DND-41 (cell line): ENCODE data around the gene TAS2R60.

Experiments
- ATAC-seq: fragments of 200-7000 bp; cut with Tn5 transposase; 3 replicates; pipeline ENCODE4 v1.9.1; 2021; ENCODE audit warnings: low read depth; ENCODE audit not compliant: insufficient read depth
- DNase-seq: peaks from one replicate; pipeline ENCODE4 v3.0.0-alpha.2; 2020
- H2AFZ ChIP-seq: 2 replicates; pipeline ENCODE4 v1.6.0; 2012; ENCODE audit warnings: low read depth, low read length
- H3K27ac ChIP-seq: 2 replicates; pipeline ENCODE4 v1.5.1; 2012; ENCODE audit warnings: low read length, inconsistent platforms
- H3K27me3 ChIP-seq: fragments of 200-600 bp; sonication (generic); 2 replicates; pipeline ENCODE4 v1.6.0; 2012; ENCODE audit warnings: low read length, mild to moderate bottlenecking, inconsistent platforms; ENCODE audit not compliant: insufficient read depth, poor library complexity
- H3K36me3 ChIP-seq: 2 replicates; pipeline ENCODE4 v1.5.1; 2012; ENCODE audit warnings: low read length, inconsistent platforms; ENCODE audit not compliant: insufficient read depth
- H3K4me1 ChIP-seq: 2 replicates; pipeline ENCODE4 v1.5.1; 2012; ENCODE audit warnings: mild to moderate bottlenecking, low read length; ENCODE audit not compliant: insufficient read depth
- H3K4me2 ChIP-seq: 2 replicates; pipeline ENCODE4 v1.6.0; 2012; ENCODE audit warnings: mild to moderate bottlenecking, moderate library complexity, low read length, inconsistent platforms; ENCODE audit not compliant: insufficient read depth
- H3K4me3 ChIP-seq, 2 experiments: fragments of 200-600 bp in 1 of 2; shearing (Covaris generic) in 1 of 2; 2 replicates each; pipeline ENCODE4 v1.5.1; 2012 to 2016; ENCODE audit warnings: inconsistent platforms in 2 of 2, low read length in 2 of 2, mild to moderate bottlenecking in 2 of 2, low read depth in 1 of 2, moderate library complexity in 1 of 2
- H3K79me2 ChIP-seq: 2 replicates; pipeline ENCODE4 v1.6.0; 2012; ENCODE audit warnings: low read length, inconsistent platforms; ENCODE audit not compliant: insufficient read depth
- H3K9ac ChIP-seq: 2 replicates; pipeline ENCODE4 v1.6.0; 2012; ENCODE audit warnings: low read depth, mild to moderate bottlenecking, inconsistent platforms, low read length, moderate library complexity
- H3K9me3 ChIP-seq: 2 replicates; pipeline ENCODE4 v1.5.1; 2012; ENCODE audit warnings: low read length, moderate library complexity, mild to moderate bottlenecking, inconsistent platforms; ENCODE audit not compliant: insufficient read depth, severe bottlenecking
- H4K20me1 ChIP-seq: 2 replicates; pipeline ENCODE4 v1.6.0; 2012; ENCODE audit warnings: low read length; ENCODE audit not compliant: insufficient read depth
- EZH2 ChIP-seq: IDR thresholded peaks from 3 replicates; pipeline ENCODE4 v1.6.1; 2012; ENCODE audit warnings: borderline replicate concordance, low read depth, mild to moderate bottlenecking, moderate library complexity, low read length, inconsistent platforms; ENCODE audit not compliant: severe bottlenecking
- TF ChIP-seq, protein P1 (sequence below): IDR thresholded peaks from 2 replicates; pipeline ENCODE4 v1.5.1; 2012; ENCODE audit warnings: borderline replicate concordance, low read length, moderate library complexity, mild to moderate bottlenecking; ENCODE audit not compliant: poor library complexity, severe bottlenecking; ENCODE audit errors: extremely low read depth

The TAS2R60 gene

DNA sequence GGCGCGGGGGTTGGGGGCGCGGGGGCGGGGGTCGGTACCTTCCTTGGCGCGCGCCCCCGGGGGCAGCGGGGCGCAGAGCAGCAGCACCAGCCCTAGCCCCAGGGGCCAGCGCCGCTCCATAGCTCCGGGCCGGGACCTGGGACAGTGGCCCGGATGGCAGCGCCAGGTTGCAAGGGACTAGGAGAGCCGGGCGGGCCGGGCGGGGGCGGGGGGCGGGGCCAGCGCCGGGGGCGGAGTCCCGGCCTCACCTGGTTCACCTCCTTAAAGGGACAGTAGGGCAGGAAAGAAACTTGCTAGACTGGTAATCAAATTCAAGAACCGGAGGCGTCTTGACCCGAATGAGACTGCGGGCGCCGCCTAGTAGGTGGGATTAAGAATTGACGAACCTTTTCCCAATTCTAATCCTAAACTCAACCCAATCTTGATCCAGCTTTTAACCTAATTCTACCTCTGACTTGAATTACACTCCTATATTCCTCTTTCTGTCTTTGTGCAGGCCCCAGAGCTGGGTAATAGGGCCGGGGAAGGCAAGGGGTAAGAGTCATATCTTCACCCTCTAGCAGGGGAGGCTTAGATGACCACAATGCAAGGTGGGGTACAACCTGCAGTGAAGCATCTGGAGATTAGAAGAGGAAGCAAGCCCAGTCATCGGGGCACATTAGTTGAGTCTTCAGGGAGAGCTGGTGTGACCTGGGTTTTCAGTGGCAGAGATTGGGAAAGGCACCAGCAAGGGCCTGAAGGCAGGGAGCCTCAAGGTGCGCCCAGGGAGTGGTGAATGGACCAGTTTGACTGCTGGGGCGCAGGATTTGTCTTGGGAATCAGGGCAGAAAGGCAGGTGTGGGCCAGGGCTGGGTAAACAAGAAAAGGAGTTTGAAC is 34.3 kb upstream of the TAS2R60 start, which contains the start of gene EPHA1:
TSS of gene EPHA1 (minus strand) at position 171 of the 876 bp plus-strand sequence. CDS start at position 120, 51 bp downstream.
- H3K9me3 ChIP-seq = no peaks in the 10 kb centered on the region
- H3K79me2 ChIP-seq = no peaks in the 10 kb centered on the region
- no peak within 1 kb of the TSS; the same call in 1 of the 2 replicates for H3K27ac ChIP-seq
- H3K27me3 ChIP-seq = no peaks in the 10 kb centered on the region
- ATAC-seq (no peak), DNase-seq (no peak)
- peaks cover 18% of the 10 kb centered on the region for H3K4me1 ChIP-seq
- no peaks in the 10 kb centered on the region for H3K36me3 ChIP-seq
- TF ChIP-seq EZH2 = no peak
- TF ChIP-seq, protein P1, sequence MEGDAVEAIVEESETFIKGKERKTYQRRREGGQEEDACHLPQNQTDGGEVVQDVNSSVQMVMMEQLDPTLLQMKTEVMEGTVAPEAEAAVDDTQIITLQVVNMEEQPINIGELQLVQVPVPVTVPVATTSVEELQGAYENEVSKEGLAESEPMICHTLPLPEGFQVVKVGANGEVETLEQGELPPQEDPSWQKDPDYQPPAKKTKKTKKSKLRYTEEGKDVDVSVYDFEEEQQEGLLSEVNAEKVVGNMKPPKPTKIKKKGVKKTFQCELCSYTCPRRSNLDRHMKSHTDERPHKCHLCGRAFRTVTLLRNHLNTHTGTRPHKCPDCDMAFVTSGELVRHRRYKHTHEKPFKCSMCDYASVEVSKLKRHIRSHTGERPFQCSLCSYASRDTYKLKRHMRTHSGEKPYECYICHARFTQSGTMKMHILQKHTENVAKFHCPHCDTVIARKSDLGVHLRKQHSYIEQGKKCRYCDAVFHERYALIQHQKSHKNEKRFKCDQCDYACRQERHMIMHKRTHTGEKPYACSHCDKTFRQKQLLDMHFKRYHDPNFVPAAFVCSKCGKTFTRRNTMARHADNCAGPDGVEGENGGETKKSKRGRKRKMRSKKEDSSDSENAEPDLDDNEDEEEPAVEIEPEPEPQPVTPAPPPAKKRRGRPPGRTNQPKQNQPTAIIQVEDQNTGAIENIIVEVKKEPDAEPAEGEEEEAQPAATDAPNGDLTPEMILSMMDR = no peak
- no peak within 1 kb of the TSS for H3K9ac ChIP-seq
- no peaks in the 10 kb centered on the region for H4K20me1 ChIP-seq
- H2AFZ ChIP-seq = no peak within 1 kb of the TSS
- H3K4me2 ChIP-seq = peak within 1 kb of the TSS; percentile 35
- no peak within 1 kb of the TSS for H3K4me3 ChIP-seq

DNA sequence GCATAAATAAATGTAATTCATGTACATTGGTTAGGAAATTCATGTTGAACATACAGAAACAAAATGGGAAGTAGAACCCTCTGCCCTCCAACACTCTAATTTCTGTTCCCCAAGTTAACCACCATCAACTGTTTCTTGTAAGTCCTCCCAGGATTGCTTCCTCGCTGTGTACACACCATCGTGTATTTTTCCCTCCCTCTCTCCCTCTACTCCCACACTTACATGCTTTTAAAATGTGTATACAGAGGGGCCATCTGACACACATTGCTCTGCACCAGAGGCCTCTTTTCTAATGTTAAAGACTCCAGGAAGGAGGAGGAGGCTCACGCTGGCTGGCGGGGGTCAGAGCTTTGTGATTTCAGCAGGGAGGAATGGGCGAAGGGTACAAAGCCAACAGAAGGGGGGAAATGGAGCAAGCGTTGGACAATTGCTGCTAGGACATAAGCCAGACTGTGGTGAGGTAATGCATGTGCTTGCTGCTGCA is 32.7 kb upstream of the TAS2R60 start:
- Histone ChIP-seq H2AFZ (no peak overlapping the region), H3K27me3 (no peaks in the 10 kb centered on the region), H3K4me1 (peaks cover 18% of the 10 kb centered on the region), H3K79me2 (no peaks in the 10 kb centered on the region), H3K9me3 (no peaks in the 10 kb centered on the region), H3K4me3 (no peak overlapping the region), H3K9ac (no peak overlapping the region), H4K20me1 (no peaks in the 10 kb centered on the region), H3K4me2 (no peak overlapping the region), H3K36me3 (no peaks in the 10 kb centered on the region), H3K27ac (no peak overlapping the region)
- TF ChIP-seq, protein P1 = no peak
- no peak for TF ChIP-seq EZH2
- DNase-seq (no peak), ATAC-seq (no peak)

DNA sequence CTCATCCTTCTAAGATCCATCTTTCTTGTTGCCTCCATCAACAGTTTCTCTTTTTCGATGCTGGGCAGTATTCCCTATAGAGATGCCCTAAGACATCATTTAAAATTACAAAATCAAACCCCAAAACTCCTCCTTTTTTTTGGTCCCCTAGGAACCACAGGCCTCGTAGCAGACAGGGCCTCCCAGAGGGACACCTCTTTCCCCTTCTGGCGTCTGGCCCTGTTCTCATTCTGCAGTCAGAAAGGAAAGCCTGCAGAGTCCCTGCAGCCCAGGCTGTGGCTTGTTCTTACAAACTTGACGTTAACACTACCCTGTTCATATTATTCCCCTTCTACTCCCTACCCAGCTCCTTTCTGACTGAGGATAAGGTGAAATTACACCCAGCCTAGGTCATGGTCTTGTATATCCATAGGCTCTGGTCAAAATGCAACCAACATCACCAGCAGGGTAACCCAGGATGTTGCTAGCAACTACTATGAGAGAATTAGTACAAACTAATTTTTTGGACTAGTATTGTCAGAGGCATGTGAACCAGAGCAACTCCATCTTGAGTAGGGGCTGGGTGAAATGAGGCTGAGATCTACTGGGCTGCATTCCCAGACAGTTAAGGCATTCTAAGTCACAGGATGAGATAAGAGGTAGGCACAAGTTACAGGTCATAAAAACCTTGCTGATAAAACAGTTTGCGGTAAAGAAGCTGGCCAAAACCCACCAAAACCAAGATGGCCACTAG is 31.1 kb upstream of the TAS2R60 start:
- H3K27me3 ChIP-seq = no peaks in the 10 kb centered on the region
- H3K36me3 ChIP-seq = no peaks in the 10 kb centered on the region
- H3K4me3 ChIP-seq = no peak overlapping the region
- DNase-seq = no peak
- H3K4me1 ChIP-seq = peaks cover 13% of the 10 kb centered on the region
- ATAC-seq = no peak
- H3K4me2 ChIP-seq = no peak overlapping the region
- no peak overlapping the region for H3K27ac ChIP-seq
- TF ChIP-seq EZH2 = no peak
- TF ChIP-seq, protein P1 = no peak
- H4K20me1 ChIP-seq = no peaks in the 10 kb centered on the region
- H2AFZ ChIP-seq = no peak overlapping the region
- H3K79me2 ChIP-seq = no peaks in the 10 kb centered on the region
- no peak overlapping the region for H3K9ac ChIP-seq
- H3K9me3 ChIP-seq = no peaks in the 10 kb centered on the region
